Bronchial epithelial cell (primary cell): Measurements from ENCODE around the gene MDGA2. TPM values are rescaled to one million over a fixed set of nuclear protein-coding genes. Genes with fewer than 3 reads are reported as not detected.

ENCODE experiments used
- DNase-seq: peaks from one replicate; pipeline ENCODE4 v3.0.0-alpha.2; 2010; ENCODE audit warnings: low read depth
- FAIRE-seq: peaks from 2 replicates; lab custom pipeline; 2011; peaks lifted over from hg19 to GRCh38; lab: Jason Lieb, UNC
- H3K27me3 ChIP-seq: 2 replicates; pipeline ENCODE4 v1.5.1; 2011; ENCODE audit warnings: low read length; ENCODE audit not compliant: control insufficient read depth, insufficient read depth
- H3K36me3 ChIP-seq: 2 replicates; pipeline ENCODE4 v1.5.1; 2011; ENCODE audit warnings: low read length; ENCODE audit not compliant: control insufficient read depth, insufficient read depth
- H3K4me3 ChIP-seq: 2 replicates; pipeline ENCODE4 v1.5.1; 2011; ENCODE audit warnings: mild to moderate bottlenecking, low read depth, low read length, control low read depth
- CTCF ChIP-seq: IDR thresholded peaks from 2 replicates; pipeline ENCODE4 v1.5.1; 2011; ENCODE audit warnings: mild to moderate bottlenecking, moderate library complexity, low read length, control low read depth, inconsistent platforms; ENCODE audit not compliant: insufficient read depth, severe bottlenecking
- total RNA-seq: library from RNA; depleted of rRNA; stranded (reverse); fragments of >200 nt; gene quantifications from 2 replicates; pipeline ENCODE4 v1.2.1, GENCODE V29; 2014

The MDGA2 gene
- total RNA-seq, 1 donor from 2014 or later = not detected

GRCh38 chr14:47226877-47227520 lies 448.4 kb downstream of the MDGA2 start:
- no peak for TF ChIP-seq CTCF

GRCh38 chr14:47223656-47224055 lies 451.7 kb downstream of the MDGA2 start:
- H3K27me3 ChIP-seq = no peaks in the 10 kb centered on the region
- no peak overlapping the region for H3K4me3 ChIP-seq
- no peaks in the 10 kb centered on the region for H3K36me3 ChIP-seq
- DNase-seq = no peak
- TF ChIP-seq CTCF = no peak
- FAIRE-seq = no peak

More at GRCh38 chr14:47226877-47227520, 448.4 kb downstream of the MDGA2 start:
- DNase-seq (no peak), FAIRE-seq (no peak)
- H3K4me3 ChIP-seq = no peak overlapping the region
- no peaks in the 10 kb centered on the region for H3K27me3 ChIP-seq
- H3K36me3 ChIP-seq = no peaks in the 10 kb centered on the region

GRCh38 chr14:47220096-47220495 lies 455.3 kb downstream of the MDGA2 start:
- FAIRE-seq = no peak
- H3K4me3 ChIP-seq = no peak overlapping the region

GRCh38 chr14:47211263-47211662 lies 464.1 kb downstream of the MDGA2 start:
- DNase-seq (no peak), FAIRE-seq (no peak)
- Histone ChIP-seq H3K27me3 (no peaks in the 10 kb centered on the region), H3K4me3 (no peak overlapping the region), H3K36me3 (no peaks in the 10 kb centered on the region)
- TF ChIP-seq CTCF = no peak

More at GRCh38 chr14:47220096-47220495, 455.3 kb downstream of the MDGA2 start:
- TF ChIP-seq CTCF = no peak
- DNase-seq = no peak
- Histone ChIP-seq H3K27me3 (no peaks in the 10 kb centered on the region), H3K36me3 (no peaks in the 10 kb centered on the region)

- Histone ChIP-seq H3K36me3 (no peaks in the 10 kb centered on the region), H3K4me3 (no peak overlapping the region), H3K27me3 (no peaks in the 10 kb centered on the region)
- DNase-seq (no peak), FAIRE-seq (no peak)
- no peak for TF ChIP-seq CTCF
These were observed 465.3 kb downstream of the MDGA2 start for GRCh38 chr14:47210099-47210498.

GRCh38 chr14:47208434-47208833 lies 467.0 kb downstream of the MDGA2 start:
- no peak overlapping the region for H3K4me3 ChIP-seq
- no peak for FAIRE-seq
- no peak for DNase-seq
- no peak for TF ChIP-seq CTCF
- H3K36me3 ChIP-seq = no peaks in the 10 kb centered on the region
- no peaks in the 10 kb centered on the region for H3K27me3 ChIP-seq
